NCI-H2196 (cell line): ENCODE results near the gene BZW1.
"Not testable (repeated sequence)": the region's sequence is repeated elsewhere in the genome, so short reads cannot be mapped to it uniquely, and the experiment has no call there.

Source experiments
- DNase-seq: peaks from one replicate; lab custom pipeline; 2025; ENCODE audit not compliant: unreplicated experiment; lab: John Stamatoyannopoulos, UW

BZW1 gene

GRCh38 chr2:200790185-200790584 is 21.5 kb upstream of the BZW1 start:
- DNase-seq = no peak

- no peak for DNase-seq
Measured at GRCh38 chr2:200791905-200792304, 19.8 kb upstream of the BZW1 start.

GRCh38 chr2:200794143-200794542 is 17.6 kb upstream of the BZW1 start:
- no peak for DNase-seq

GRCh38 chr2:200795028-200795440 is 16.7 kb upstream of the BZW1 start:
- DNase-seq = no peak

- DNase-seq = no peak
Measured at GRCh38 chr2:200796561-200796960, 15.1 kb upstream of the BZW1 start.

GRCh38 chr2:200797242-200797770 is 14.4 kb upstream of the BZW1 start:
- DNase-seq = no peak

- no peak for DNase-seq
Measured at GRCh38 chr2:200798514-200798913, 13.2 kb upstream of the BZW1 start.

GRCh38 chr2:200800458-200800857 is 11.3 kb upstream of the BZW1 start:
- no peak for DNase-seq

GRCh38 chr2:200801431-200801830 is 10.3 kb upstream of the BZW1 start:
- DNase-seq = not testable (repeated sequence)

GRCh38 chr2:200809506-200810251 is 2.0 kb upstream of the BZW1 start:
- no peak for DNase-seq

GRCh38 chr2:200810252-200810997 is 1.3 kb upstream of the BZW1 start:
- no peak for DNase-seq

GRCh38 chr2:200810998-200811332 is 745 bp upstream of the BZW1 start:
- no peak for DNase-seq

- peak; percentile 37 for DNase-seq
Measured at GRCh38 chr2:200812122-200813022, 662 bp downstream of the BZW1 start.

- DNase-seq = no peak
Measured at GRCh38 chr2:200814276-200814815, 2.6 kb downstream of the BZW1 start.

GRCh38 chr2:200814917-200815316 is 3.2 kb downstream of the BZW1 start:
- DNase-seq = no peak

GRCh38 chr2:200818732-200819131 is 7.0 kb downstream of the BZW1 start:
- DNase-seq = not testable (repeated sequence)

- no peak for DNase-seq
Measured at GRCh38 chr2:200820573-200821234, 9.0 kb downstream of the BZW1 start.

GRCh38 chr2:200821686-200822245 is 10.1 kb downstream of the BZW1 start:
- DNase-seq = no peak

- DNase-seq = no peak
Measured at GRCh38 chr2:200828104-200828503, 16.4 kb downstream of the BZW1 start.

- no peak for DNase-seq
Measured at GRCh38 chr2:200828572-200829257, 17.0 kb downstream of the BZW1 start.
